Spleen (tissue), 11 donors: ENCODE measurements around the gene CPNE9. TPM values are rescaled to one million over a fixed set of nuclear protein-coding genes. Genes with fewer than 3 reads are reported as not detected.

Source experiments
- DNase-seq: peaks from one replicate; pipeline ENCODE4 v3.0.0-alpha.2; 2020
- H3K27ac ChIP-seq, 8 donors: fragments of 200-600 bp; sonication (generic) in 7 of 8; 1 replicate in 4 of 8; 2 replicates in 4 of 8; pipeline versions ENCODE4 v1.5.0 to v1.8.0; 2016 to 2021; ENCODE audit warnings: inconsistent platforms in 4 of 8, mild to moderate bottlenecking in 4 of 8, moderate library complexity in 1 of 8
- H3K27me3 ChIP-seq, 7 donors: fragments of 200-600 bp; sonication (generic) in 6 of 7; replicated peaks in 1 of 7; 1 replicate in 4 of 7; 2 replicates in 3 of 7; pipeline versions ENCODE4 v1.5.0 to v1.8.0; 2016 to 2021; ENCODE audit warnings: inconsistent platforms in 3 of 7, mild to moderate bottlenecking in 1 of 7
- H3K36me3 ChIP-seq, 6 donors: fragments of 200-600 bp; sonication (generic) in 5 of 6; 1 replicate in 4 of 6; 2 replicates in 2 of 6; pipeline versions ENCODE4 v1.5.0 to v1.8.0; 2016 to 2021; ENCODE audit warnings: inconsistent platforms in 2 of 6
- H3K4me1 ChIP-seq, 6 donors: fragments of 200-600 bp; sonication (generic) in 5 of 6; 1 replicate in 3 of 6; 2 replicates in 3 of 6; pipeline versions ENCODE4 v1.5.0 to v1.8.0; 2016 to 2021; ENCODE audit warnings: inconsistent platforms in 3 of 6
- H3K4me3 ChIP-seq, 8 donors: fragments of 200-600 bp; sonication (generic) in 7 of 8; 1 replicate in 4 of 8; 2 replicates in 4 of 8; pipeline versions ENCODE4 v1.5.0 to v1.8.0; 2016 to 2021; ENCODE audit warnings: inconsistent platforms in 4 of 8, mild to moderate bottlenecking in 4 of 8, moderate library complexity in 2 of 8
- H3K9me3 ChIP-seq, 8 donors: fragments of 200-600 bp; sonication (generic) in 7 of 8; 1 replicate in 4 of 8; 2 replicates in 4 of 8; pipeline versions ENCODE4 v1.5.0 to v1.8.0; 2016 to 2021; ENCODE audit warnings: inconsistent platforms in 4 of 8
- CTCF ChIP-seq, 11 experiments: fragments of 200-600 bp in 7 of 11; fragments of 450-650 bp in 4 of 11; sonication (generic) in 4 of 11; IDR thresholded peaks in 8 of 11; conservative IDR thresholded peaks in 3 of 11; 1 replicate in 7 of 11; 2 replicates in 4 of 11; pipeline versions ENCODE4 v1.4.0 to v1.8.0; 2016 to 2021; ENCODE audit warnings: antibody characterized with exemption in 11 of 11, inconsistent platforms in 4 of 11, mild to moderate bottlenecking in 1 of 11
- POLR2A ChIP-seq, 3 donors: fragments of 450-650 bp; IDR thresholded peaks; one replicate each; pipeline ENCODE4 v1.5.1; 2017; ENCODE audit warnings: antibody characterized with exemption in 3 of 3, mild to moderate bottlenecking in 1 of 3
- POLR2AphosphoS5 ChIP-seq, 3 donors: sonication (generic); formaldehyde crosslinking; IDR thresholded peaks; one replicate each; pipeline ENCODE4 v1.5.1; 2017; ENCODE audit warnings: antibody characterized with exemption in 3 of 3
- WGBS, 5 donors: extraction: QIAGEN DNeasy Blood & Tissue Kit in 3 of 5; methylation state at CpG; one replicate each; pipeline versions ENCODE4 v1.1.5 to v1.1.7; 2013 to 2018; 5-methylcytosine and 5-hydroxymethylcytosine counted together
- intact Hi-C: fragments of 100-400 bp; cut with DNase I; formaldehyde crosslinking; loops from one replicate; pipeline ENCODE4 v1.15.0; 2023; ENCODE audit warnings: low total_unique reads
- polyA plus RNA-seq, 3 donors: library from polyadenylated mRNA; stranded (reverse); fragments of 200-250 nt; gene quantifications; one replicate each; pipeline ENCODE4 v1.2.1, GENCODE V29; 2013
- total RNA-seq, 7 donors: library from RNA; depleted of rRNA in 3 of 7; stranded (reverse); fragments of >200 nt in 3 of 7; fragmentation: NEBNext Ultra II Directional in 4 of 7; extraction: Animal tissue kit (Norgen Biotek cat#: 25700) in 4 of 7; gene quantifications; one replicate each; pipeline versions ENCODE4 v1.1.0 to v1.2.1, GENCODE V29; 2016 to 2021
- donor health status: healthy with polysubstance abuse.
- donor health status: DM: no; HTN: no; CAD: no; lungs with moderate emphysema.
- donor health status: DM: no; HTN: no; CAD: no.
- donor health status: Bipolar disorder and iron deficiency.
- donor health status: healthy.
- donor health status: DM: no; HTN: no; CAD: no.
- donor health status: DM: yes; HTN: yes; CAD: no.

CPNE9 gene
- total and polyA plus RNA-seq, 10 donors = 0.15 to 0.63 (median 0.20) TPM; not detected in 6

- H3K27ac ChIP-seq = peak overlapping the region; percentile 91 to 99 (median 95)
- 1 to 3% (median 2%) methylated on average over 16 to 17 of the region's 17 CpGs for WGBS, 5 donors
Observed at GRCh38 chr3:9730657-9731205, 27.1 kb downstream of the CPNE9 start.

GRCh38 chr3:9731206-9732079 lies 27.8 kb downstream of the CPNE9 start, which contains the start of gene BRPF1:
BRPF1 (plus strand) TSS chr3:9731735; CDS start chr3:9734141, 2,406 bp downstream.
- Histone ChIP-seq H3K27me3 (no peaks in the 10 kb centered on the region), H3K4me3 (peak within 1 kb of the TSS; percentile 66 to 99 (median 96)), H3K36me3 (peaks cover 0 to 26% (median 18%) of the 10 kb centered on the region in 6 donors), H3K27ac (peak within 1 kb of the TSS; percentile 91 to 99 (median 95)), H3K4me1 (peaks cover 28 to 71% (median 56%) of the 10 kb centered on the region in 6 donors), H3K9me3 (no peaks in the 10 kb centered on the region)
- TF ChIP-seq POLR2AphosphoS5 (IDR thresholded peaks at IDR 0.05) = peak; percentile 94 to 97 (median 95)
- peak in 8 of 11 experiments; percentile 5 to 72 (median 36) for TF ChIP-seq CTCF (IDR thresholded peaks at IDR 0.05 in 8 of 11, conservative IDR thresholded peaks at IDR 0.05 in 3 of 11)
- TF ChIP-seq POLR2A (IDR thresholded peaks at IDR 0.05) = peak in 2 of 3 donors; percentile 14 to 38
- WGBS, 5 donors = 0 to 1% (median 1%) methylated on average over 46 to 88 of the region's 88 CpGs
- DNase-seq = peak; percentile 100
- intact Hi-C loops = no loop called here

More at GRCh38 chr3:9730657-9731205, 27.1 kb downstream of the CPNE9 start:
- H3K27me3 ChIP-seq = no peaks in the 10 kb centered on the region
- intact Hi-C loops = no loop called here
- H3K4me1 ChIP-seq = peaks cover 28 to 66% (median 53%) of the 10 kb centered on the region in 6 donors
- DNase-seq = no peak
- H3K9me3 ChIP-seq = no peaks in the 10 kb centered on the region
- TF ChIP-seq POLR2AphosphoS5 (IDR thresholded peaks at IDR 0.05) (no peak), CTCF (IDR thresholded peaks at IDR 0.05 in 8 of 11, conservative IDR thresholded peaks at IDR 0.05 in 3 of 11) (peak in 2 of 11 experiments; percentile 33 to 35)
- peaks cover 0 to 19% (median 14%) of the 10 kb centered on the region in 6 donors for H3K36me3 ChIP-seq
- peak overlapping the region; percentile 53 to 99 (median 96) for H3K4me3 ChIP-seq

GRCh38 chr3:9732080-9732739 lies 28.6 kb downstream of the CPNE9 start:
- peak; percentile 91 for DNase-seq
- no peaks in the 10 kb centered on the region for H3K9me3 ChIP-seq
- WGBS, 5 donors = 1 to 2% (median 1%) methylated on average over 40 to 41 of the region's 41 CpGs
- H3K4me3 ChIP-seq = peak overlapping the region; percentile 66 to 99 (median 96)
- peaks cover 24 to 71% (median 55%) of the 10 kb centered on the region in 6 donors for H3K4me1 ChIP-seq
- intact Hi-C loops = no loop called here
- peak overlapping the region; percentile 91 to 99 (median 95) for H3K27ac ChIP-seq
- peaks cover 0 to 34% (median 26%) of the 10 kb centered on the region in 6 donors for H3K36me3 ChIP-seq
- H3K27me3 ChIP-seq = no peaks in the 10 kb centered on the region
- TF ChIP-seq POLR2A (IDR thresholded peaks at IDR 0.05) (no peak), POLR2AphosphoS5 (IDR thresholded peaks at IDR 0.05) (peak in 2 of 3 donors; percentile 21 to 64), CTCF (IDR thresholded peaks at IDR 0.05 in 8 of 11, conservative IDR thresholded peaks at IDR 0.05 in 3 of 11) (no peak)
